Measurements from ENCODE around the gene ALDH1L1.

The ALDH1L1 gene

DNA sequence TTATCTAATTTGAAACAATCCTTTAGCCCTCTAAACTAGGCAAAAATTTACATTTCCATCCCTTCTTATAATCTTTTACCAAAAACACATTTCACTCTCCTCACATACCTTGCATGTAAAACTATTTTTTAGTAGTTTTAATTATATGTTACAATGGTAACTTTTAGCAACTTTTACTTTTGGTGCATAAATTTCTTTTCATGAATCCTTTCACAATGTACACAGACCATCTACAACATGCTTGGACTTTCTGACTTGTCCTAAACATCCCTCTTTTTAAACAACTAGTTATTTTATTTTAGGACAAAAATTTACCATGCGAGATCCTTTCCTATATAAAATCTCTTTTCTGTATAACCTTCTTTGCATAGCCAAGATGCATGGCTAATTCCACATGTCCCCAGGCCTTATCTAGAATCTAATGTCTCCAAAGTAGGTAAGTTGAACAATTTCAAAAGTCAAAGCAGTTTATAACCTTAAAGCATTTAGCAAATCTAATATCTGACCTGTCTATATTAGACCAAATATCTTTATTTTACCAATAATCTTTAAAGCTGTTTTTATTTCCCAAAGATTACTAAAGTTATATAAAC, 14.4 kb upstream of the ALDH1L1 start:
- no peak for DNase-seq (ENCODE audit: low spot score)

DNA sequence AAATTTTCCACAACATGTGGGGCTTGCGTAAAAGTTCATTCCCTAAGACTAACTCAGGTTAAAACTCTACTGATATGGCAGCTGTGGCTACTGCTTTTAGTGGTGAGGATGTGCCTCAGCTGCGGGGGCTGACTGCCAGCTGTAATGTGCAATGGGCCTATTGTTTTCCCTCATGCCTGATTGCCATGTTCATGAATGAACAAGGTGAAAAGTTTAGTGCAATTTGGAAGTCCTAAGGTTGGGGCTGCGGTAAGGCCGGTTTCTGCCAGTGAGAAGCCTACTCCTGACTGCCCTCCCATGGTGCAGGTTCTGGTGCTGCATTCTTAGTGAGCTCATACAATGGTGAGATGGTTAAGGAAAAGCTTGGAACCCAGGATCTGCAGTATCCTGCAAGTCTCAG, 10.9 kb upstream of the ALDH1L1 start:
- DNase-seq (ENCODE audit: low spot score), result no peak

DNA sequence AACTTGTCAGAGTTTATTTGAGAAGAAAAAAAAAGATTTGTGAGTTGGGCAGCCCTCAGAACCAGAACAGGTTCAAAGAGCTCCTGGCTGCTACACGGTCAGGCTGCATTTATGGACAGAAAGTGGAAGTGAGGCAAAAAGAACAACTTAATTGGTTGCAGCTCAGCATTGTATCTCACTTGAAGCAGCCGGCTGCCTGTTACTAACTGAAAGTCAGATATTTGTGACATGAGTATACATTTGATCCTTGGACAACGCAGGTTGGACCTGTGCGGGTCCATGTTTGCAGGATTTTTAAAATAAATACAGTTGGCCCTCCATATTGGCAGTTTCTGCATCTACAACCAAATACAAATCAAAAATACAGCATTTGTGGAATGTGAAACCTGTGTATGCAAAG, 7.5 kb upstream of the ALDH1L1 start:
- no peak for DNase-seq (ENCODE audit: low spot score)

DNA sequence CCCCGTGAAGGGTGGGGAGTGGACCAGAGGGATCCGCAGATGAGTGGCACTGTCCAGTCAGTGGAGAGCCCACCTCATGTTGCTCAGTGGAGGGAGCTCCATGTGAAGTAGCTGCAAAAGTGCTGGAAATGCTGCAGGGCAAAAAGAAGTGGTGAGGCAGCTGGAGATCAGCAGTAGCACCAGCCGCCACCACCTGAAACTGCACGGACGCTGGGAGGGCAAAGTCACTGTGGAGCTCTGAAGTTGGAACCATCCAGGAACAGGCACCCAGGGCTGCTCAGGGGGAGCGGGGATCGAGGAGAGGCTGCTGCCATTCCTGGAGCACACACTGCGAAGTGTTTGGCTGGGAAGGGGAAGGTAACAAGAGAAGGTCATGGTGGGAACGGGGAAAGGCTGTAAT, 6.4 kb upstream of the ALDH1L1 start:
- DNase-seq (ENCODE audit: low spot score), result no peak

DNA sequence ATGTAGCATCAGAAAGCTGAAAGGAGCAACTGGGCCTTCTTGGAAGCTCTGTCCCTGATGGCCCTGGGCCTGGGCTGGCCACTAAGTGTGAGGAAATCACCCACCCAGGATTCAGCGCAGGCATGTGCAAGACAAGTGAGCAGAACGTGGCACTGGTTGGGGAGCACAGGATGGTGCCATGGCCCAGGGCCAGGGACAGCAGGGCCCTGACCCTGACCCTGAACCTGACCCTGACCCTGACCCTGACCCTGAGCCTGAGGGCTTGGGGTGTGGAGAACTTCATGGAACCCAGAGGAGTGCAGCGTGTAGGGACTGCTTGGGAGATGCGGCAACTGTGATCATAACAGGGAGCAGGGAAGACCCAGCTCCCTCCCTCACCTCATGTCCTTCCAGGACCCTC, 5.9 kb upstream of the ALDH1L1 start:
- DNase-seq (ENCODE audit: low spot score), result no peak

DNA sequence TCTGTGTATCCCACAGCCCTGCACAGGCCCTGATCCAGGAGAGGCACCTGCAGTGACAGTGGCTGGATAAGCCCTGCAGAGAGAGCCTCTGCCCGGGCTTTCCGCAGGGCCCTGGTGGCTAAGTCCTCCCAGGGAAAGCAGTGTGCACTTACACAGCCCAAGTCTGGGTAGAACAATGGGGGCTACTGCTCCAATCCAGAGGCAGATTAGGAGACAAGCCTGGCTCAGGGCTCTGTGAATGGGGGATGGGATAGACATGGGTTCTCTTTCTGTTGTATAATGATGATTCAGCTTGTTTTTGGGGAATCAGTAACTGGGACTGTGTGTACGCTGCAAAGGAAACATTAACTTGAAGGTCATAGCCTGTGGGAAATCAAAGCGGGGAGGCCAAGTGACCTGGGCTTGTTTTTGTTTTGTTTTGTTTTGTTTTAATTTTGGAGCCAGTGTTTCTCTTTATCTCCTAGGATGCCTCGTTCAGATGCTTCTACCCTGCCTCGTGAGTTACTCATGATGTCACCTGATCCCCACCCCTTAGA, 4.1 kb upstream of the ALDH1L1 start:
- no peak for DNase-seq (ENCODE audit: low spot score)

DNA sequence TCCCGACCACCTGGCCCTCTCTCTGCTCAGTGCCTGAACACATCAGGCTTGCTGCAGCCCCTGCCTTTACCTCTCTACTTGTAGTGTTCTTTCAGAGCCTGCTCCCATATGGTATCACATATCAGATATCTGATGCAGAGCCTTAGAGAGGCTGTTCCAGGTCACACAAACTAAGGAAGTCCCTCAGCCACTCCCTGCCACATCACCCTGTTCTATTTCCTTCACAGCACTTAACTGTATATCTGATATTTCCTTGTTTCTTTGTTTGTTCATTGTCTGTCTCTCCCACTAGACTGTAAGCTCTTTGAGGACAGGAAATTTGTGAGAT, 976 bp upstream of the ALDH1L1 start:
- no peak for DNase-seq (ENCODE audit: low spot score)

DNA sequence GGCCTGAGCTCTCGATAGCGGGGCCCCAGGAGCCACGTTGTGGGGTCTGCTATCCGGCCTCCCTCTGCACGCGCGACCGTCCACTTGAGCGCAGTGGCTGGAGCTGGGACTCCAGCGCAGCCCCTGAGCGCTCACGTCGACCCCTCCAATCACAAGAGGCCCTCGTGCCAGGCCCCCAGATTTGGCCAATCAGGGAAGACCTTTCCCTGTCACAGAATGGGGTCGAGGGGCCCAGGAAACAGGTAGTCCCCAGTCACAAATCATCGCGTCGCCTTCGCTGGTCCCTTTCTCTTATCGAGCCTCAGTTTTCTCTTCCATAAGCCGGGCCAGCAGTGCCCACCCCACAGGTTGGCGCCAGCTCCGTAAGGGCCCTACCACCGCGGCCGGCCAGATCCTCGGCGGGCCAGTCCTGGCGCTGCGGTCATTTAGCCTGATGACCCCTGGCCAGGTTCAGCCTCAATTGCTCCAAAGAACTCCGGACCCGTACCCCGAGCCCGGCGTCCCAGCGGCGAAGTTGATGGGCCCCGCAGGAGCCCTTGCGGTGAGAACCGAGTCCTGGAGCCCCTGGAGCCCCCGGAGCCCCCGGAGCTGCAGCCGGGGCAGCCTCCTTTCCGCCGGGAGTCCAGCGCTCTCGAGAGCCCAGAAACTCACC, 435 bp downstream of the ALDH1L1 start:
- DNase-seq (ENCODE audit: low spot score), result peak; percentile 35

DNA sequence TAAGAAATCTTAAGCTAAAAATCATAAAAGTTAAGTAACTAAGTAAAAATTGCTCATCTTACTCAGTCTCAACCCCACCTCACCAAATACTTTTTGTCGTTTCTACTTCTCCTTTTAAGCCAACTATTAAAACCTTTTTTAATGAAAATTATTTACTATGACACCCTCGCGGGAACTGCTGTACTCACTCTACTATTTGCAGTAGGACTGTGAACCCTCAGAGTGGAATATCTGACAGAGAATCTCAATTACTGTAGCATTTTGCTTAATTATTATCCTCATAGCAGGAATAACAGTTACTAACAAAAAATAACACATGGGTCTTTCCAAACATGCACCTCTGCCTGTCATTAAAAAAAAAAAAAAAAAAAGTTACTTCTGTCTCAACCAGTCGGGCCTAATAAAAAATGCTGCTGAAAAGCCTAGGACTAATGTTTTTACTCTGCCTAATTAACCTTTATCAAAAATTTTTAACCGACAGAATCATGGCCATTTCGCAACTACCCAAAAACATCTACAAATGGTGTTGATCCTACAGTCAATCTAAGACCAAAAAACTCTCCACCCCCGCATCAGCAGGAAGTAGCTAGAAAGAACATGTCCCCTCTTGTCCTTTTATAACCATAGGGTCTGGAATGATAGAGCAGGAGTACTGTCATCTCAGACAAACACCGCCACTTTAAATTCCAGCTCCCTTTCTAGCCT, 10.2 kb downstream of the ALDH1L1 start:
- no peak for DNase-seq (ENCODE audit: low spot score)

DNA sequence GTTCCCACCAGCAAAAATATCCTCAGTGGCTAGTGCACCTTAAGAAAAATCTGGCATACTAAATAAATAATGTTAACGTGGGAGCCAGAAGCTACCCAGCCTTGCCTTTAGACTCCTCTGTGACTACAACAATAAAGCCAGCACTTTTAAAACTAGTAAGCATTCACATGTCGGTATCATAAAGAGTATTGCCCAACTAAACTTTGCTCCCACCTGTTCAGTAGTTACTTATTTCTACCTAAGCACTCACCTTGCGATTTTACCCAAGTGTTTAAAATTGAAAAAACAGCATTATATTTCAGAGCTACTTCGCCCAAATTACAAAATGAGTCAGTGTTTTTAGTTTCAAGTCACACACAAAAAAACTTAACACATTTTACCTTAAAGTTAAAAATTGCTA, 12.8 kb downstream of the ALDH1L1 start:
- no peak for DNase-seq (ENCODE audit: low spot score)

DNA sequence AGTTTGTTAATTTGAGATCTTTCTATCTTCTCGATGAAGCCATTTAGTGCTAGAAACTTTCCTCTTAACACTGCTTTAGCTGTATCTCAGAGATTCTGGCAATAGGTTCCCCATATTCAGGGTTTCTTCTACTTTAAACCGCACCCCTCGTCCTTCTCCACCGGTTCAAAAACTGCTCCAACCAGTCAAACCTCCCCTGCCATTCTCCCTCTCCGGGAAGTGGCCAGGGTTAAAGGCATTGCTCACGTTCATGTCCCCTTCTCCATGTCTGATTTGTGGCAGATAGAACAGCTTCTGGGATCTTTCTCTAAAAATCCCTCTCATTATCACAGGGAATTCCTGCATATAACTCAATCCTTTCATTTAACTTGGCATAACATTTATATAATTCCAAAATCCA, 14.4 kb downstream of the ALDH1L1 start:
- no peak for DNase-seq (ENCODE audit: low spot score)

DNA sequence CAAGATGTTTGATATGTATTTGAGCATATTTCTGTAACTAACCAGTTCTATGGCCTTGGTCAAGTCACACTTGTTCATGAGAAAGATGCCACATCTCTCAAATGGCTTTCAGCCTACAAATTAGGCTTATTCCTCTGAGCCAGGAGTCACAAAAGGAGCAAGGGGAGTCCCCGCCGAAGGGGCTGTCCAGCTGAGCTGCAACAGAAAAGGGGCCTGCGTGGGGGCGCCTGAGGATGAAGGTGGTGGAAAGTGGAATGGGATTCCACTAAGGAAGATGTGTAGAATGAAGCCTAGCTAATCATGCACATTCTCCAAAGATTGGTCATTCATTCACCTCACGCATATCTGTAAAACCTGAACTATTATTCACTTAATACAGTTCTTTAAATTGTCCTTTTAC, 19.1 kb downstream of the ALDH1L1 start:
- no peak for DNase-seq (ENCODE audit: low spot score)

DNA sequence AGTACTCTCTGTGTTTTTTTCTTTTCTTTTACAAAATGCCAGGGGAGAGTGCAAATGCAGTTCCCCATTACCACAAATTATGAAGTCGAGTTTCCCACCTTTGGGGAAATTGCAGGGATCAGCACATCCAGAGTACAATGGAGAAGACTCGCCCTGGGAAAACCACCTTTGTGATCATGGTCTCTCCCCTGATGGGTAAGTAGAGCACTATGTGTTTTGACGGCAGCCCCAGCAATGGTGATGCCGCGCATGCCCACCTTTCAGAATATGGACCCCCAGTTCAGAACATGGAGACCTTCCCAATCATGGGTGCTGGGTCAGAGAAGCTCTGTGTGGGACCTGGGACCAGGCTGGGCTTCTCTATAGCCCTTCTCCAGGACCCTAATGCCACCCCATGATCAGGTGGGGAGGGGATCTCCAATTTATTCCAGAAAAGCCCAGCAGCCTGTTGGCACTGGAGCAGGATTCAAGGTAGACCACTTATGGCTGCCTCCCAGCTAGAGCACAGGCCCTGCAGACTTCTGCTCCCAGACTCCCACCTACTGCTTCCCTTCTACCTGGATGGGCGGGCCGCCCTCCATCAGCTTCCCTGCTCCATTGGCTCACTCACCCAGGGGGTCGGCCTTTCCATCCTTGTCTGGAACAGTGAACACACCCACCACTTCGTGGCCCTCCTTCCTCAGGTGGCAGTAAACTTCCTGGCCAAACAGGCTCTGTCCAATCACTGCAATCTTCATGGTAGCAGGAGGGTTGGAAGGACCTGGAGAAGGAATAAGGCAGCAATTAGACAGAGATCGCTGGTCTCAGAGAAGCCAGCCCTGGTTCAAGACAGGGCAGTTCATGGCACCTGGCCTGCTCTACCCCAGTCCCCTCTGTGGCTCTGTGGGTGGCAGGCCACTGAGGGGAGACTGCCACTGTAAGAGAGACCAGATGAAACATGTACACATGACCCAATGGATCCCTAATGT, 19.9 kb downstream of the ALDH1L1 start:
- DNase-seq (ENCODE audit: low spot score), result no peak

DNA sequence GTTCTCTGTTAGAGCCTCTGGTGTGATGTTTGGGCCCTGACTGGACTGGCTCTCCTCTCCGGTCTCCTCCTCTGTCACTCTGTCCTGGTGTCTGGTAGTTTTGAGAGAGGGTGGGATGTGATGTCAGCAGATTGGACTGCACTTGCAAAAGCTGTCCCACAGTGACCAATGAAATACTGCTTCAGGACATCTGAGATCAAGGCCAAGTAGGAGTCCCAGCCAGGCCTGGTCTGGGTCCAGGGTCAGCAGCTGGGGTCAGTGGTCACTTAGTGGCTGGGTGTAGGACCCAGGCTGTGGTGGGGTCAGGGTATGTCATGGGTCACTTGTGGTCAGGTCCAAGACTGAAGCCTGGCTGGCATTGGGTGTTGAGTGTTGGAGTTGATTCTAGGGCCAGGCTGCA, 20.9 kb downstream of the ALDH1L1 start:
- DNase-seq (ENCODE audit: low spot score), result no peak

DNA sequence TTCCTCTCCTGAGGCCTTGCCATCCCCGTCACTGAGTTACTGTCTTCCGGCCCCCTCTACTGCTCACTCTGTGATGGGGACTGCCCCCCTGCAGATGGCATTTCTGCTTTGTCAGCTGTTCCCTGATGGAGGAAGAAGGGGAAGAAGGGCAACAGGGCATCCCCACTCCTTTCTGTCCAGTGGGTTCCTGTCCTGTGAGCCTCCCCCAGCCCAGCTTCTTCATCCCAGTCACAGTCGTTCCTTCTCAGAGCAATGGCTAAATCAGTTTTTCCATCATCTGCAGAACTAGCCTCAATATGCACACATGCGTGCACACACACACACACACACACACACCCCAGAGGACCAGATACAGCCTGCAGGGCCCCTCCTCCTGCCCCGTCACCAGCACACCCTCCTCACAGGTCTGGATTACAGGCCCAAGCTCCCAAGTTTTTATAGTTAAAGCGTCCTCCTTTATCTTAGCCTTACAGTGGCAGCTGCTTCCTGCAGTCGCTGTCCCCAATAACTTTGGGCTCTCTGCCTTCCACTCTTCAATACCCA, 21.4 kb downstream of the ALDH1L1 start:
- no peak for DNase-seq (ENCODE audit: low spot score)

DNA sequence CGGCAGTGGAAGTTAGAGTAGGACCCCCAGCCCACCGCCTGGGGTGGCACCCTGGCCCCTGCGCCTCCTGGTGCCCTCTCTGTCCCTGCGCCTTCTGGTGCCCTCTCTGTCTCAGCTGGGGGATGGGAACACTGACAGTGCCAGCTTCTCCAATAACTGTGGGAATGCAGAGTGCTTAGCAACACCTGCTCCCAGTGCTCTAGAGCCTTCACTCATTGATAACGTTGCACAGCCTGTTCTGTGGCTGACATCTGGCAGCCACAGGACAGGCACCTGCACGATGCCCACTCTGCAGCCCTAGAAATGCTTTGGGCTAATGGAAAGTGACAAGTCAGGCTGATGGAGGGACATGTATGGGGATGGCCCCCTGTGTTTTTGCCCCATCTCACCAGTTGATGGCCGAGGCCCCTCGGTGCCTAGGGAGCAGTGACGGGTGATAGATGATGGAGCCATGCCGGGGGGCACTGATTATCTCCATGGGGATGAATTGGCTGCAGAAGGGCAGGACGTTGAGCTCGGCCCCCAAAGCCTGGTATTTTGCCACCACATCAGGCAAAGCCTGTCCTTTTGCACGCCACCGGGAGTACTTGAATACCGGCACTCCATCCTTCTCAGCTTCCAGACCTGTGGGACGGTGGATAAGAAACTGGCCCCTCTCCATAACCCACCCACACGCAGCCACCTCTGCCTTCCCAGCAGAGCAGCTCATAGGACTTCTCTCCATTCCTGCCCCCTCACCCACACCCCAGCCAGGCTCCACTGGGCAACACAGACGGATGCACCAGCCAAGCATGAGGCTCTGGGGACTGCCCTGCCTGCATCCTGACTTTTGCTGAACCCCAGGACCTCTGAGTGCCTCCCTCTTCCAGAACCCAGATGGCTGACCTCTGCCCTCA, 22.1 kb downstream of the ALDH1L1 start:
- no peak for DNase-seq (ENCODE audit: low spot score)

DNA sequence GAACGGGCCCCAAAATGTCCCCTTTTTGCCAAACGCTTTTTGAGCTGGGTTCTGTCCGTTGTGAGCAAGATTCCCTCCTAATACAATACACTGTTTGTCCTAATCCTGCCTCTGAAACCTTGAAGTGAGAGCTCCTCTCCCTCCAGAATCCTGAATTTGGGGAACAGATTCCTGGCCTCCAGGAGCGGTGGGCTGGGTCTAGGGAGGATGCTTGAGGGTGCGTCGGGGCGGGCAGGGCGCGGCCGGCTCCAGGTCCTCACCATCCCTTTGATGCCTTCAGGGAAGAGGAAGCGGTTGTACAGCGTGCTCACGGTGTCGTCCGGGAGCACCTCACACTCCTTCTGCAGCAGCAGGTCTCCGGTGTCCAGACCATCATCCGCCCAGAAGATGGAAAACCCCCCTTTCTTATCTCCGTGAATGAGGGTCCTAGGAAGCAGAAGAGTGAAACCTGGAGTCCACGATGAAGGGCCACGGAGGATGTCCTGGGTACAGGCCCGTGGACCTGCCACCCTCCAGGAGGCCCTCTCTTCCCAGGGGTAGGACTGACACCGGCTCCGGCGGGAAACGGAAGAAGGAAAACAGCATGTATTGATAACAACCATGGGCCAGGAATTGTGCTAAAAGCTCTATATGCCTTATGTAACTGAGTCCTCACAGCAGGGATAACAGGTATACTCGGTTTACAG, 23.2 kb downstream of the ALDH1L1 start:
- no peak for DNase-seq (ENCODE audit: low spot score)

DNA sequence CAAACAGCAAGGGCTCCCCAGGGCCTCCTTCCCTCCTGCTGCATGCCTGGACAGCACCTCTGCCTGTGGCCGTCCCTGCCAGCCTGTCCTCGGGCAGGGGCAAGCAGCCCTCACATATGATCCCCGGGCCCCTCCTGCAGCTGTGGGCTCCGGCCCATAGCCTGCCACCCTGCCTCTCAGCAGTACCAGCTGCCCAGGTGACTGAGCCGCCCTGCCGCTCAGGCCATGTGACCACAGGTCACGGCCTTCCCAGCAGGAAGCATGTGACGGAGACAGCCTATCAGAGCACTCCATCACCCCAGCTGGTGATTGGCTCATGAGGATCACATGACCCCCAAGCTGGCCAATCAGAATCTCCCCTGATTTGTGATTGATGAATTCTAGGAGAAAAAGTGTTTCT, 23.9 kb downstream of the ALDH1L1 start:
- no peak for DNase-seq (ENCODE audit: low spot score)

DNA sequence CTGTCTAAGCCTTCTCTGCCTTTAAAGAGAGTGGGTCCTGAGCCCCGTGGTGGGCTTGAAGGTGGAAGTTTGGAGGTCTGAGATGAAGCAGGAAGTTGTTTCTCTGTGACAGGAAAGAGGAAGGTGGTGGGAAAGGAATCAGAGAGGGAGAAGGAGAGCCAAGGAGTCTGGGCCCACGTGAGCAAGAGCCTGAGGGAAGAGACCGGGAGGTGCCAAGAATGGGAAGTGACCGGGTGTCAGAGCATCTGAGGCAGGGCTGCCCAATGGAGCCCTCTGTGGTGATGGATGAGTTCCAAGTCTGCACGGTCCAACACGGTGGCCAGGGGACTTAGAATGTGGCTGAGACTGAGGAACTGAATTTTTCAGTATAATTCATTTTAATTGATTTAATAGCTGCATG, 24.6 kb downstream of the ALDH1L1 start:
- no peak for DNase-seq (ENCODE audit: low spot score)

DNA sequence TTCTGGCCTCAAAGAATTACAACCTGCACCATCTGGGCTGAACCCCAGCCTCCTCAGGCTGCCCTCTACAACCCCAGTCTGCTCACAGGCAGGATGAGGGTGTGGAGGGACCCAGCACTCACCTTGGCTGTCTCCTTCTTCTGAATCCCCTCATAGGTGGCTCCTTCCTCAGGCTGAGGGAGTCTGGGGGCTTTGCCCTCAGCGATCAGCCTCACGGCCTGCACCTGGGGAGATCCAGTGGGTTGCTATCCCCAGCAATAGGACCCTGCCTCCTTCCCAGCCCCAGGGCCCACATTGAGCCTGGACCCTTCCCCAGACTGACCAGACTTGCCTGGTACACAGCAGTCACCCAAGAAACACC, 25.1 kb downstream of the ALDH1L1 start:
- DNase-seq (ENCODE audit: low spot score), result no peak
